ENCODE data around the gene TRIM67. TPM values are rescaled to one million over a fixed set of nuclear protein-coding genes. Genes with fewer than 3 reads are reported as not detected.

Gene TRIM67
- not detected in 2 replicates for total RNA-seq

GRCh38 chr1:231161667-231162296, at the start of gene TRIM67:
Gene TRIM67, plus strand, starts transcription at chr1:231162058. Its CDS starts 912 bp downstream, at chr1:231162970.
- H3K27me3 ChIP-seq (ENCODE audit: control insufficient read depth, insufficient read depth, low read length), result peaks cover 34% of the 10 kb centered on the region

GRCh38 chr1:231116738-231117137, 45.1 kb upstream of the TRIM67 start:
- no peak for FAIRE-seq
- no peak for DNase-seq (ENCODE audit: low read depth)
- Histone ChIP-seq H3K4me3 (ENCODE audit: low read depth, low read length) (no peak overlapping the region), H3K36me3 (ENCODE audit: control insufficient read depth, insufficient read depth, low read length) (no peaks in the 10 kb centered on the region), H3K27me3 (ENCODE audit: control insufficient read depth, insufficient read depth, low read length) (no peaks in the 10 kb centered on the region)
- TF ChIP-seq CTCF (IDR thresholded peaks at IDR 0.05; ENCODE audit: insufficient read depth, low read length, severe bottlenecking), result no peak

More at GRCh38 chr1:231161667-231162296, at the start of gene TRIM67:
- no peaks in the 10 kb centered on the region for H3K36me3 ChIP-seq (ENCODE audit: control insufficient read depth, insufficient read depth, low read length)
- TF ChIP-seq CTCF (IDR thresholded peaks at IDR 0.05; ENCODE audit: insufficient read depth, low read length, severe bottlenecking), result no peak
- FAIRE-seq, result no peak
- H3K4me3 ChIP-seq (ENCODE audit: low read depth, low read length), result no peak within 1 kb of the TSS
- DNase-seq (ENCODE audit: low read depth), result no peak

- FAIRE-seq (no peak), DNase-seq (ENCODE audit: low read depth) (no peak)
- Histone ChIP-seq H3K27me3 (ENCODE audit: control insufficient read depth, insufficient read depth, low read length) (no peaks in the 10 kb centered on the region), H3K36me3 (ENCODE audit: control insufficient read depth, insufficient read depth, low read length) (no peaks in the 10 kb centered on the region), H3K4me3 (ENCODE audit: low read depth, low read length) (no peak overlapping the region)
- no peak for TF ChIP-seq CTCF (IDR thresholded peaks at IDR 0.05; ENCODE audit: insufficient read depth, low read length, severe bottlenecking)
Measured at GRCh38 chr1:231118704-231119453, 43.0 kb upstream of the TRIM67 start.

- FAIRE-seq (no peak), DNase-seq (ENCODE audit: low read depth) (no peak)
- Histone ChIP-seq H3K36me3 (ENCODE audit: control insufficient read depth, insufficient read depth, low read length) (no peaks in the 10 kb centered on the region), H3K4me3 (ENCODE audit: low read depth, low read length) (no peak overlapping the region), H3K27me3 (ENCODE audit: control insufficient read depth, insufficient read depth, low read length) (no peaks in the 10 kb centered on the region)
- no peak for TF ChIP-seq CTCF (IDR thresholded peaks at IDR 0.05; ENCODE audit: insufficient read depth, low read length, severe bottlenecking)
Measured at GRCh38 chr1:231121533-231121932, 40.3 kb upstream of the TRIM67 start.

- no peak for TF ChIP-seq CTCF (IDR thresholded peaks at IDR 0.05; ENCODE audit: insufficient read depth, low read length, severe bottlenecking)
- H3K27me3 ChIP-seq (ENCODE audit: control insufficient read depth, insufficient read depth, low read length), result no peaks in the 10 kb centered on the region
- FAIRE-seq, result no peak
Measured at GRCh38 chr1:231122143-231122542, 39.7 kb upstream of the TRIM67 start.

More at GRCh38 chr1:231122143-231122542, 39.7 kb upstream of the TRIM67 start:
- DNase-seq (ENCODE audit: low read depth), result no peak
- no peaks in the 10 kb centered on the region for H3K36me3 ChIP-seq (ENCODE audit: control insufficient read depth, insufficient read depth, low read length)
- H3K4me3 ChIP-seq (ENCODE audit: low read depth, low read length), result no peak overlapping the region

All from bronchial epithelial cell (primary cell).